ENCODE results near the gene ERN1.
"Not testable (repeated sequence)": the region's sequence is repeated elsewhere in the genome, so short reads cannot be mapped to it uniquely, and the experiment has no call there.

The ERN1 gene

DNA sequence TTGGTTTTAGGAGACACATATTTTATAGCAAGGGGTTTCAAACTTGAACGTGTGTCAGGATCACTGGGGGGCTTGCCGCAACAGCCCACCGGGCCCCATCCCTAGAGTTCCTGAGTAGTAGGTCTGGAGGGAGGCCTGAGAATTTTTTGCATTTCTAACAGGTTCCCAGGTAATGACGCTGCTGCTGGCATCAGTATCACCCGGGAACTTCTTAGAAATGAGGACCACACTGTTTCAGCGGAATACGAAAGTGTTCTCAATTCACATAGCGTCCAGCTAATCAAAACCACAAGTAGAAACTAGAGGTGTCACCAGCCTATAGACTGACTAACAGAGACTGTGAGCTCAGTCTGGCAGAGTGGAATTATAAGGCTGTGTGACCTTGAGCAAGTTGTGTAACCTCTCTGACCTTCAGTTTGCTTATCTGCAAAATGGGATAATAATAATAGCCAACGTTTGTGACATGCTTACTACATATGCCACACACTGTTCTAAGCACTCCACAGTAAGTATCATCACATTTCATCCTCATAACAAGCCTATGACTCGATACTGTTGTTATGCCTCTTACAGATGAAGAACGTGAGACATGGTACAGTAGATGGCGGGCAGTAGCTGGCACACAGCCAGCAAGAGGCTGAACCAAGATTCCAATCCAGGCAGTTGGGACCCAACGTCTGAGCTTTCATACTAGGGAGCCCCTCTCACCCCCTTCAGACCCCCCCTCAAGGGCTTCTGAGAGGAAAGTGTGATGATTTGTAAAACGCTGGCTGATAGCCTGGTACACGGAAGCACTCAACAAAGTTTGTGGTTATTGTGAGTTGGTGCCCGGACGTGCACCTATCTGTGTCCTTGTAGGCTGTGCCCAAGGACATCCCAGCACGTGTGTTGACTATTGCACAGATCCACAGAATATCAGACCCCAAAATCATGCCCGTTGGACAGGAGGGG is 104.9 kb downstream of the ERN1 start:
- DNase-seq (ENCODE audit: low read depth) = no peak

DNA sequence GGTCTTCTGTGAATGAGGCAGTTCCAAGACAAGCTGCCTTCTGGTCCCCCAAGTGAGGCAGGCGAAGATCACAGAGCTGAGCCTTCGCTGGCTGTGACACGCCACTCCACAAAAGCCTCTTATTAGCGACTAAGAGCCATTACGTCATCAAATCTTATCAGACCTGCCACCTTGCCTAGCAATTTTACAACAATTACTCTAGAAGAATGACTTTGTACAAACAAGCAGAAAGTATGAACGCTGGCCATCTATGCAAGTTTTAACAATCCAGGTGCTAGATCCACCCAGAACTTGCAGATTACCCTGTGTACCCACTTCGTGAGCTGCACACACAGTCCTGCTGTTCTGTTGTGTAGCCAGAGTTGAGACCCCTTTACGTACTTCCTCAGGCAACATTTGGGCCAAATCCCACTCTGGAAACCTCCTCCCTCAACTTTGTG is 105.7 kb downstream of the ERN1 start:
- DNase-seq (ENCODE audit: low read depth) = no peak

DNA sequence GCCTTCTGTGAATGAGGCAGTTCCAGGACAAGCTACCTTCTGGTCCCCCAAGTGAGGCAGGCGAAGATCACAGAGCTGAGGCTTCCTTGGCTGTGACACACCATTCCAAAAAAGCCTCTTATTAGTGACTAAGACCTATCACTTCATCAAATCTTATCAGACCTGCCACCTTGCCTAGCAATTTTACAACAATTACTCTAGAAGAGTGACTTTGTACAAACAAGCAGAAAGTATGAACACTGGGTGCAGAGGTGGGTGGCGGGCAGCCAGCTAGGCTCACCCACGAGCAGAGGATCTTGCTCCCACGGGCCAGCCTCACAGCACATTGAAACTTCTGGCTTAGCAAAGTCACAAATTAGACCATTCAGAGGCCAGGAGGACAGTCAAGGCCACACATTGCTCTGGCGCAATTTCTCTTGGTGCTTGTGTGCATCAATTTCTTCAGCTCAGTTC is 107.3 kb downstream of the ERN1 start:
- DNase-seq (ENCODE audit: low read depth) = no peak

DNA sequence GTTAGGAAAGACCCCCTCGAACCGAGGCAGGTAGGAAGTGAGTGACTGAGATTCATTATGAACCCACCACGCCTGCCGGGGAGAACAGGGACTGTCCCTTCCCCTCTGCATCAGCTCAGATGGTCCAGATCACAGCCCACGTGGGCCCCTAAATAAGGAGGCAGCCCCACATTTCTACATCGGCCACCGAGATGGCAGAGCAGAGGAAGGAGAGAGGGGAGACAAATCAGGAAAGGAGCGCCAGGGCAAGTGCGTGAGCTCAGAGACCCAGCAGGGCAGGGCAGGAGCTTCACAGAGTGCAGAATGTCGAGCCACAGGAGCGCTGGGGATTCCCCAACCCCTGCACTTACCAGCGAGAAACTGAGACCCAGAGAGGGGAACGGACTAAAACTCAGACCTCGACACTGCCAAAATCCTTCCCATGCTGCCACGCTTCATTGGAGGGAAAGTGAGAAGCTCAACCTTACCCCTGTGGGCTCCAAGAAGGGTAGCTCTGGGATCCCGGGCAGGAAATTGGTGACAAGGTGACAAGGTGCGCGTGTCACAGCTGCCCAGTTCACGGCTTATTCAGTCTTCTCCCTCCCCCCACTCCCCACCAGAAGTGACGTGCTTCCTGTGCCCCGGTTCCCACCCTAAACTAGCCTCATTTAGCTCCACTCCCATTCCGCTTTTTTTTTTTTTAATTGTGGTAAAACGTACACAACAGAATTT is 109.7 kb downstream of the ERN1 start, which contains the start of gene ICAM2:
Gene ICAM2 (minus strand): TSS at position 578 of the 711 bp plus-strand sequence. CDS start 13,942 bp downstream, outside the sequence.
- peak; percentile 83 for DNase-seq (ENCODE audit: low read depth)

DNA sequence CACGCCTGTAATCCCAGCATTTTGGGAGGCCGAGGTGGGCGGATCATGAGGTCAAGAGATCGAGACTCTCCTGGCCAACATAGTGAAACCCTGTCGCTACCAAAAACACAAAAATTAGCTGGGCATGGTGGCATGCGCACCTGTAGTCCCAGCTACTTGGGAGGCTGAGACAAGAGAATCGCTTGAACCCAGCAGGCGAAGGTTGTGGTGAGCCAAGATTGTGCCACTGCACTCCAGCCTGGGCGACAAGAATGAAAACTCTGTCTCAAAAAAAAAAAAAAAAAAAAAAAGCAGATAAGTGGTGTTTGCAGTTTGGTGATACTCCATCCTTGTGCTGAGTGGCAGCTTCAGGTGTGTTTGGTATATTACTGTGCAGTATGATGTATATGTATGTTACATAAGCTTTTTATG is 110.4 kb downstream of the ERN1 start:
- DNase-seq (ENCODE audit: low read depth) = not testable (repeated sequence)

DNA sequence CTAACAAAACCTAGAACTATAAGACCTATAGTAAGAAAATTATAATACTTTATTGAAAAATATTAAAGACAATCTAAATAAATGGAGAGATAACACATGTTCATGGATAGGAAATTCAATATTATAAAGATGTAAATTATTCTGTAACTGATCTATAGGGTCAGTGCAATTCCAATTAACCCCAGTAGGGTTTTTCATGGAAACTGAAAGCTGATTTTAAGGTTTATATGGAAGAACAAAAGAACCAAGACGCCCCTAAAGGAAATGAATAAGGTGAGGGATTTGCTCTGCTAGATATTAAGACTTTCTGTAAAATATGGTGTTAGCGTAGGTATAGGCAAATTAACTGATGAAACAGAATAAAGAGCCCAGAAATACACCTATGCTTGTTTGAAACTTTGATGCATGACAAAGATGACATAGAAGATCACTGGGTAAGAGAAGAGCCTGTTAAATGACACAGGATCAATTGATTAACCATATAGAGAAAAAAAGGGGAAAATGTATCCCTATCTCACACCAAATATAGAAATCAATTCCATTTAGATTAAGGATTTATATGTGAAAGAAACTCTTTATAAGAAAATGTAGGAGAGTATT is 112.5 kb downstream of the ERN1 start:
- DNase-seq (ENCODE audit: low read depth) = no peak

DNA sequence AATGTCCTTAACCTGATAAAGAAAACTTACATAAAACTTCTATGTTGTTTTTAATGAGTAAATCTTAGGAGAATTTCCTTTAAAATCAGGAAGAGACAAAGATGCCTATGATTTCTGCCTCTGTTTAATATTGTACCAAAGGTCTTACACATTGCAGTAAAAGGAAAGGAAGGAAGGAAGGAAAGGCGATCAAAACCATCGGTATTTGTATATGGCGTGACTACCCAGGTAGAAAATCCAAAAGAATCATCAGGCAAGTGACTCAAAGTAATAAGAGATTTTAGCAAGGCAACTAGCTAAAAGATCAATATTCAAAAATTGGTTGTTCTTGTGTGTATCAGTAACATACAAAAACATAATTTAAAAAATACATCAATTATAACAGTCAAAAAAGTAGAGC is 113.0 kb downstream of the ERN1 start:
- no peak for DNase-seq (ENCODE audit: low read depth)

DNA sequence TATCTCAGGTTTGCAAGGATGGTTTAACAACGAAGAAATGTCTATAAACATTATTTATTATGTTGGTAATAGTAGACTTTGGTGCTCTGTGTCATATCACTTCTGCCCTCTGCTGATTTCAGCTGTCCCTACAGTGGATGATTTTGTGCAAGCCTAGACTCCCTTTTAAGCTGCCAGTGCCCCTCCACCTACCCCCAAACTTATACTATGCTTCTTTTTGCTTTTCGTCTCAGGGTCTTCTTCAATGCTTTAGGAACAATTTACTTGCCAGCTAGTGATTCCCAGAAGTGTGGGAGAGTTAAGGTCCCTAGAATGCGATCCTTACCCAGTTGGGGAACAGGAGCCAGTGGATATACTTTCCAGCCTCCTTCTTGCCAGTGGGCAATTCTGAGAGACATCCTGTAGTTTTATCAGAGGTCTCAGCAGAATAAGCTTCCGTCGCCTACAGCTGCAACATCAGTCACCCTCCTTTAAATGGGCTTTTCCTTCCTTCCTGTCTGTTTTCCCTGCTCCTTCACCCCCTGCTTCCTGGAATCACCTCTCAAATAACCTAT is 113.6 kb downstream of the ERN1 start:
- no peak for DNase-seq (ENCODE audit: low read depth)

DNA sequence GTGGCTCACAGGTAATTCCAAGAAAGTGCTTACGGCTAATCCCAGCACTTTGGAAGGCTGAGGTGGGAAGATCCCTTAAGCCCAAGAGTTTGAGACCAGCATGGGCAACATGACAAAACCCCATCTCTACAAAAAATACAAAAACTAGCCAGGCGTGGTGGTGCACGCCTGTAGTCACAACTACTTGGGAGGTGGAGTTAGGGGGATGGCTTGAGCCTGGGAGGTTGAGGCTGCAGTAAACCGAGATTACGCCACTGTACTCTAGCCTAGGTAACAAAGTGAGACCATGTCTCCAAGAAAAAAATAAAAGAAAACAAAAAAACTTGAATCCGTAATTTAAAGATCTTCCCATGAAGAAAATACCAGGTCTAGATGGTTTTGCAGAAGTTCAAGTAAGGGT is 114.5 kb downstream of the ERN1 start:
- DNase-seq (ENCODE audit: low read depth) = no peak

DNA sequence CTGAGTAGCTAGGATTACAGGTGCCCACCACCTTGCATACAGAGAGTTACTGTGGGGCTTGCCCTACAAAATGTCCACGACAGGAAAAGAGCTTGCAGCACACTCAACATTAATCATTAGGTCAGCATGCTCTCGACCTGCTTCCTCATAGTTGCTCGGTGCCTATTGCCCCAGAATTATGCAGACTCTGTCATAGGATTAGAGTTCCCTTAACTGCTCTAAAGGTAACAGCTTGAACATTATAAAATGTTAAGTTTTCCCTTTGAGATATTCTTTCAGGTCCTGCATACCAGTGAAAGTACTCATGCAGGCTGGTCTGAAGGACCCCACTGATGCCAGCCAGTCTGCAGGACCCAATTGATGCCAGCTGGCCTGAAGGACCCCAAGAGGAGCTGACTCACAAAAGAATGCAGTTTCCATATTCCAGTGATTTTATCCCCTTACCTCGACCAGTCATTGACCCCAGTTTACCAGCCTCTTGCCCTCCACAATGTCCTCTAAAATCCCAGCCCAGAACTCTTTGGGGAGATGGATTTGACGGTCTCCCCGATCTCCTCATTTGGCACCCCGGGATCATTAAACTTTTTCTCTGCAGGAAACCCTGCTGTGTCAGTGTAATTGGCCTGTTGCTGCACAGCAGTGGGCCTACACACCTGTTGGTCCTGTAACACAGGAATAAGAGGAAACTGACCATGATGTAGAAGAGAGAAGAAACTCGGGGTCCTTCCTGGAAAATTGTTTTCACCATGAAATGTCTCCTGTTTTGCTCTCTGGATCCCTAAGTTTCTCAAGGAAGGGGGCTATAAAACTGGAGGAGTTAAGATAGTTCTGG is 120.2 kb downstream of the ERN1 start:
- no peak for DNase-seq (ENCODE audit: low read depth)

DNA sequence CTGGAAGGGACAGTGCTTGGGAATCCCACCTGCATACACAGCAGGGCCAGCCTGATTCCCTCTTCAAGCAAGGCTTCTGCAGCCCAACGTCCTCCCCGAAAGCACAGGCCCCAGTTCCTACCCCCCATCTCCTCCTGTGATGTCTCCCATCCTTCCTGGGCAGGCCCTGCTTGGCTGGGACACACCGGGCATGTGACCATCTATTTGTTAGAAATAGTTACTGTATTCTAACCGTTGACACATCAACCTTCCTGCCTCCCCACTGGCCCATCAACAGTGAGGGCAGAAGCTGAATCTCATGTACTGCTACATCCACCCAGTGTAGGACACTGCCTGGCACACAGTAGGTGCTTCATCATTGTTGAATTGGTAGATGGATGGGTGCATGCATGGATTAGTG is 121.1 kb downstream of the ERN1 start:
- DNase-seq (ENCODE audit: low read depth) = no peak

DNA sequence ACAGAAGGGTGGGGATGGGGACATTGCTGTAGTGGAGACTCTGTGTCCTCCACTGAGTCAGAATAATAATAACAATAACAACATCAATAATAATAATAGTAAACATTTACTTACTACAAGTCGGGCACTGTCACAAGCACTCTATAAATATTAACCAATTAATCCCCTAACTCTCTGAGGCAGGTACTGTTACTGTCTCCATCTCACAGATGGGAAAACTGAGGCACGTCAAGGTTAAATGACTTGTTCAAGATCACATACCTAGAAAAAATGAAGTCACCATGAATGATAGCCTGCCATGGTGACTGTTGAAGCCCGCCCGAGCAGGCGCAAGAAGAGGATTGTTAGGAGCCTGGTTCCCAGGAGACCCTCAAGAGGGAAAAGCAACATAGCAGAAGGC is 121.6 kb downstream of the ERN1 start:
- DNase-seq (ENCODE audit: low read depth) = no peak

DNA sequence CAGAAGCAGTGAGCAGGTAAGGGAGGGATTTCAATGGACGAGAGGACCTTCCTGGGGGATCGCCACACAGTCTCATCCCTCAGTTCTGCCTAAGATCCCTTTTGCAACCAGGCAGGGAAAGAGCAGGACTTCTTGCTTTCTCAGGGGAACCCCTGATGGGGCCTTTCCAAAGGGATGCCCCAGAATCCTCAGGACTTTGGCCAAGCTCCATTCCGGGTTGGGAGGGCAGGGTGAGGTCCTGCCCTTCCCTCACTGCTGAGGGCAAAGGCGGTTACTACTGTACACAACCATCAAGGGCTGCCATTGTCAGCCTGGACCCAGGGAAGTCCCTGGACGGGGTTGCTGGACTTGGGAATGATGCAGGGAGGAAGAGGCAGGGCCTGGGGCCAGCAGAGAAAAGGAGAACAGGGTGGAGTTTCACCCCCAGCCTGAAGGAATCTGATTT is 122.1 kb downstream of the ERN1 start:
- DNase-seq (ENCODE audit: low read depth) = no peak

DNA sequence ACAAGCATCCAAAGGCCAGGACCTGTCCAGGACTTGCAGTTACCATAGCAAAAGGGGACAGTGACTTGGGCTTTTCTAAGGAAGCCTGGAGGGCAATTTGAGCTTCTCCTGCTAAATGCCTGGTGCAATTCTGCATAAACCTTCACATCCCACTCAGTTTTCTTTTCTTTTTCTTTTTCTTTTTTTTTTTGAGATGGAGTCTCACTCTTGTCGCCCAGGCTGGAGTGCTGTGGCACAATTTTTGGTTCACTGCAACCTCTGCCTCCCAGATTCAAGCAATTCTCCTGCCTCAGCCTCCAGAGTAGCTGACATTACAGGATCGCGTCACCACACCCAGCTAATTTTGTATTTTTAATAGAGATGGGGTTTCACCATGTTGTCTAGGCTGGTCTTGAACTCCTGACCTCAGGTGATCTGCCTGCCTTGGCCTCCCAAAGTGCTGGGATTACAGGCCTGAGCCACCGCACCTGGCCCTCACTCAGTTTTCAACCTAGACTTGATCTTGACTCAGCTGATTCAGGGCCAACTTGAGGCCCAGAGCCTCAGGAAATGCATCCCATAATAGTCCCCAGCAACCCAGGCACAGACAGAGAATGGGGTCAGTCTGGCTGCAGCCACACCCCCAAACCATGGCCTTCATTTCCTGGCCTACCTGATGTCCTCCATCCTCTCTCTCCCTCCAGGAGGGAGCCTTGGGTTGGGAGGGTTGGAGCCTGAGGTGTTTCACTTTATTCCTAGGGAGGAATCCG is 122.7 kb downstream of the ERN1 start:
- not testable (repeated sequence) for DNase-seq (ENCODE audit: low read depth)

DNA sequence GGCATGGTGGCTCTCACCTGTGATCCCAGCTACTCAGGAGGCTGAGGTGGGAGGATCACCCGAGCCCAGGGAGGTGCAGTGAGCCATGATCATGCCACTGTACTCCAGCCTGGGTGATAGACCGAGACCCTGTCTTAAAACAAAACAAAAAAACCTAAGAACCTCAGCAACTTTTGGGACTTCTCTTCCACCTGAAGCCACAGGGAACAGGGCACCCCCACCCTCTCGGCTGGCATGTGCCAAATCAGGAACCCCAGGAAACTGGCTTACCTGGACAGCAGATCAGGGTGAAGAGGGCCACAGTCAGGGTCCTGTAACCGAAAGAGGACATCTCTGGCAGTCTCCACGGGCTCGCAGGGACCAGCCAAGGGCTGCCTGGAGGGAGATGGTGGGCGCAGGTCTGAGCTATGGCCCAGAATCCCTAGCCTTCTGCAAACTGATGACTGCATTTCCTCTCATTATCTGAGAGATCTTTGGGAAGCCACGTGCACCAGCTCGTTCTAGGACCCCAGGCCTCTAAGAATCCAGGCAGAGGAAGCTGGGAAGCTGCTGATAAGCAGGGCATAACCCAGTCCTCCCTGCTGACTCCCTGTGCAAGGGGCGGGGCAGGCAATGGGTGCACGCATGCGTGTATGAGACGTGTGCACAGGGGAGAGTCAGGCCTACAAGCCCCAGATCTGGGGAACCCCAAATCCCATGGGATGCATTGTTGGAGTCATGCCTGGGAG is 123.4 kb downstream of the ERN1 start:
- no peak for DNase-seq (ENCODE audit: low read depth)

DNA sequence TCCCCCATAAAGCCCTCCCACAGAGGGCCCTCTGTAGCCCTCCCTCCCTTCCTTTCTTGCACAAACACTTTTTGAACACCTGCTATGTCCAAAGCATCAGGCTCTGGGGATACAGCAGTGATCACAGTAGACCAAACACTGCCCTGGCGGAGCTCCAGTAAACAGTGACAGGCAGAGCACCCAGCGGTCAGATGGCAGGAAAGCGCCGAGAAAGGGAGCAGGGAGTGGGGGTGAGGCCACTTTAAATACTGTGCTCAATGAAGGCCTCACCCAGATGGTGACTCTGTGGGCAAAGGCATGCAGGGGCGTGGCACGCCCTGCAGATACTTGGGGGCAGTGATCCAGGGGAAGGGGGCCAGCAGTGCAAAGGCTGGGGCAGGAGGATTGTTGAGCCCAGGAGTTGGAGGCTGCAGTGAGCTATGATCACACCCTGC is 124.2 kb downstream of the ERN1 start:
- DNase-seq (ENCODE audit: low read depth) = no peak

DNA sequence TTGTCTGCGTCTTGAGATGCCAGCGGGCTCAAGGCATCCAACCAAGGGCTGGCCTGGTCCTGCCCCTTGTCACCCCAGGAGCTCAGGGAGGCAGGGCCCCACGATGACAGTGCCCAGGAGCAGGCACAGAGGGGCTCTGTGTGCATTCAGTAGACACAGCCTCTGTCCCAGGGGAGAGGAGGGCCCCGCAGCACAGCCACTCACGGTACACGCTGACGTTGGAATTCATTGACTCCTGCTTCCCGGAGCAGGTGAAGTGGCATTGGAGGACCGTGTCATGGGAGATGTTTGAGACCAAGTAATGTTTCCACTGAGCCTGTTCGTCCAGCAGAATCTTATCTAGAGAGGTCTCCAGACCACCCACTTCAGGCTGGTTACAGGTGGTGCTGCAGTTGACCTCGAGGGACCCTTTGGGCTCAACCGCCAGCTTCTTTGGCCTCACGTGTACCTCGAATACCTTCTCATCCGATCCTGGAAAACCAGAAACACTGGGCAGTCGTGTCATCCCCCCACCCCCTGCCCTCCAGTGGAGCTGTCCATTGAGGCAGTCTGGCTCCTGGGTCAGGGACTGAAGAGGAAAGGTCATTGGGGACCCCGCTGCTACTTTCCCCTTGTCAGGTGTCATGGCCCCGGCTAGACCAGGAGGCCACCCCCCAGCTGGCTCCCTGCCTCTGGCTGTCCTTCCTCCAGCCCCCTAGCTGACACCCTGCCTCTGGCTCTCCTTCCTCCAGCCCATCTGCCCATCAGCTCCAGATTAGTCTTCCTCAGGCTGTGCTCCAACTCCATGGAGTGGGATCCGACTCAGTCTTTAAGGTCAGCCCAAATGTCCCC is 124.8 kb downstream of the ERN1 start:
- no peak for DNase-seq (ENCODE audit: low read depth)

DNA sequence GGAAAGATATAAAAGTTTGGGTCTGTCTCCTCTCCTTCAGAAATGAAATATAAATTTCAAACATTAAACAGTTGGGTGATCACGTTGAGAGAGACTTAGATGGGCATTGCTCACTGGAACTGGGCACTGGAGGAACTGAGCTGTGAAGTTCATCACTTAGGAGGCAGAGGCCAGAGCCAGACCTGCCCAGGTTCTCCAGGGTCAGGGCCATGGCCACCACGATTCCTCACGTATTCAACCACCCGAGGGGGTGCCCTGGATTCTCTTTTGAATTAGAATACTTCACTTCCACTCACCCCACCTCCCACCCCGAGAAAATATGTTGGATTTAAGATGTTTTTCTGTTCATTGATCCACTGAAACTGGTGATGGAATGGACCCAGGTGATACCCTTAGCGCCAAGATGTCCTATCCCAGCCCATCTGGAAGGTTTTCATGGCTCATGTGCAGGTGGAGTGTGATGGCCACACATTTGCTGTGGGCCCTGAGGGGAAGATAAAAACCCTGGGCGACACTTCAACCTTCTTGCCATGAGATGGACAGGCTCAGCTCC is 125.7 kb downstream of the ERN1 start:
- DNase-seq (ENCODE audit: low read depth) = no peak

All from stimulated activated CD4-positive, alpha-beta T cell treated with anti-CD3 and anti-CD28 coated beads, Interleukin-2, amount 100 ng/mL, for 4 hours (primary cell).